Head of caudate nucleus (tissue), 42 donors: ENCODE data around the gene FEZF2.

Experiments
- DNase-seq, 42 donors: peaks; one replicate each; pipeline versions ENCODE4 v3.0.0 to v3.0.0-alpha.2; 2020 to 2021; ENCODE audit warnings: mixed read lengths in 7 of 42
- intact Hi-C: fragments of 100-400 bp; cut with DNase I; formaldehyde crosslinking; loops from one replicate; pipeline ENCODE4 v1.15.0; 2022

FEZF2 gene

DNA sequence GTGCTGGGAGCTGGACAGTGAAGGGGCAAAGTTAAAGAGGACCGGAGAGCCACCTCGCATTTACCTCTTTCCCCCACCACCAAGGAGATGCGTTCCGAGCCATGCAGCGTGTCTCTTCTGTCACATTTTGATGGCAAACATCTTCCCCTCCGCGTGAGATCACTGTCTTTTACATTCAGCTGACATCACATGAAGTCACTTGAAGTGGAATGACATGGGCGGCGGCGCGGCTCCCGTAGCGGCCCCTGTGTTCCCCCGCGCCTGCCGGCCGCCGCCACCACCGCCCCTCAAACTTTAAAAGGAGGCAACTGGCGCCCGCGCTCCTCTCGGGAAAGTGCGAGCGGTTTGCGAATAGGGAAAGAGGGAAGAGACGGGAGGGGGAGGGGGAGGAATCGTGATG is at the start of gene FEZF2:
Gene FEZF2, minus strand, starts transcription at position 336 of the 400 bp plus-strand sequence. CDS start 682 bp downstream, outside the sequence.
- no peak for DNase-seq
- intact Hi-C loops = no loop called here

DNA sequence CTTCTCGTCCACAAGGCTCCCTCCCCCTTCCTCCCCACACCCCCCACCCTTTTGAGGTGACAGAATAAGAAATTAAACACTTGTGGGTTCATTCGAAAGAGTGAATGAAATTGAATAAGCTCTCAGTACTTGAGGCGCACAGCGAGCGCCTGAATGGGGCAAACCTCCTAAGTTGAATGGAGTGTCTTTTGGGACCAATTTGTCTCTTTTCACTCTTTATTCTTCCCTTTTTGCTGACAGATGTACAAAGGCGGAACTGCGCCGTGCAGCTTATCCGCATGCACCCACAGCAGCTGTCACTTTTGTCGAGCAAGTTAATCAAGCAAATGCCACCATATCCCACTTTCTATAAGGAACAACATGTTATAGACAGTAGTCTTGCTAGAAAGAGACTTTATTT is 47.9 kb upstream of the FEZF2 start:
- intact Hi-C loops = no loop called here
- DNase-seq = no peak

DNA sequence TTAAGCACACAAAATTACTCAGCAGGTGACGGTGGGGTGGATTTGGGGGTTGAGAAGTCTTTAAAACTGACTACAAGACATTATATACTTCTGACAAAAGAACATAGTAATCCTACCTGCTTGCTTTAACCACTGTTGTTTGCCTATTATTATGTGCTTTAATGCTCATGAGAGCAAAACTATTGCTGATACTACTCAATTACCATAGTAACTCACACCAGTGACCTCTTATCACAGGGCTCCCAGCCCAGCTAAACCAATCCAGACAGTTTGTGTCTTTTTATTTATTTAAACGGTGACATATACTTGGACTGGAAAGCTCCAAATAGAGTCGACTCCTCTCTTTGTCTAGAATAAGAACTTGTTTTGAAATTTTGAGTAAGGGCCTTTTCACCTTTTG is 42.8 kb upstream of the FEZF2 start:
- intact Hi-C loops = no loop called here
- no peak for DNase-seq

DNA sequence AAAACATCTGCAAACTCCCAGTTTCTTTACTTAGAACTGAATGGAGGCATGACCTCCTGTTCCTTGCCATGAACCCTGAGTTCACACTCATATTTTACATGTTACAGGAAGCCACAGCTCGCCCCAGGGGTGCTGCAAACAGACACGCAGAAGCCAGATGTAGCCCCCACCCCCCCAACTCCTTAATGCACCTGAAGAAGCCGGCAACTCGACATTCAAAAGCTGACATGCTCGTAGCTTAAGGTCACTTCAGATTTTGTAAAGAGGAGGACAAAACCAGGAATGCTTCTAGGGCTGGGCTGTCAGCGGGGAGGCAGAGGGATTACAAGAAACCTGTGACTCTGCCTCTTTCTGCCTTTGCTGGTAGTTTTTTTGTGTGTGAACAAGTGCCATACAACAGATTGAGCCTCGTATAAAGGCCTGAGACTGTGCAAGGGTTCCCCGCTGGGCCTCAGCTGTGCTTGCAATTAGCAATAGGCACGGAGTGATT is 42.0 kb upstream of the FEZF2 start:
- DNase-seq = peak in 1 of 42 donors; percentile 5
- intact Hi-C loops = no loop called here

- DNase-seq = no peak
Observed at GRCh38 chr3:62414786-62415185, 41.4 kb upstream of the FEZF2 start.

DNA sequence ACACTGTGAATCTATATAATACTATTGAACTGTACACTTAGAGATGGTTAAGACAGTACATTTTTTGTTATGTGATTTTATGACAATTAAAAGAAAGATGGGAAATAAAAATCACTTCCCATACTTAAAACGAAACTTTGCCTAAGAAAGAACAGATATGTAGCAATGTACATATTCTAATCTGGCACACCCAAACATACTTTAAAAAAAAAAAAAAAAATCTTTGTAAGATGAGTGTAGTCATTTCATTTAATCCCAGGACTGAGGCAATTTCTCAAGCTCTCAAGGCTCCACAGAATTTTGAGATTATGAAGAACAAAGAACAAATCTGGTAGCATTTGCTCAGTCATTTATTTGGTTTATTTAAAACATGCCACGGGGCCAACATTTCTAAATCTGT is 40.3 kb upstream of the FEZF2 start:
- intact Hi-C loops = no loop called here
- no peak for DNase-seq

More at GRCh38 chr3:62414786-62415185, 41.4 kb upstream of the FEZF2 start:
- intact Hi-C loops = no loop called here

DNA sequence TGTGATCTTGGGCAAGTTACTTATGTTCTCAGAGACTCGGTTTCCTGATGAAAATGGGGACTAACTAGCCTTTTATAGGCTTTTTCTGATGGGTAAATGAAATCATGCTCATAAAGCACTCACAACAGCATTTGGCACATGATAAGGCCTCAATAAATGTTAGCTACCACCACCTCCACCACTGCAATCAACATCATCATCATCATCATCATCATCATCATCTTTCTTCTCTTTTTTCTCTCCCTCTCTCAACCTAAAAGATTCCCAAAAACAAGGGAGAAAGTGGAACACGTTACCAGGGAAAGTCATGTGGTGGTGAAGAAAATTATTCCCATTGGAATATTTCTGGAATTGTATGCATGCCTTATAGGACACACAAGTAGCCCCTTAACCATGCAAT is 33.6 kb upstream of the FEZF2 start:
- intact Hi-C loops = no loop called here
- DNase-seq = no peak

- intact Hi-C loops = no loop called here
- no peak for DNase-seq
Observed at GRCh38 chr3:62405566-62405965, 32.2 kb upstream of the FEZF2 start.

GRCh38 chr3:62405135-62405534 is 31.8 kb upstream of the FEZF2 start:
- intact Hi-C loops = no loop called here
- no peak for DNase-seq

GRCh38 chr3:62404321-62404720 is 31.0 kb upstream of the FEZF2 start:
- no peak for DNase-seq
- intact Hi-C loops = no loop called here

DNA sequence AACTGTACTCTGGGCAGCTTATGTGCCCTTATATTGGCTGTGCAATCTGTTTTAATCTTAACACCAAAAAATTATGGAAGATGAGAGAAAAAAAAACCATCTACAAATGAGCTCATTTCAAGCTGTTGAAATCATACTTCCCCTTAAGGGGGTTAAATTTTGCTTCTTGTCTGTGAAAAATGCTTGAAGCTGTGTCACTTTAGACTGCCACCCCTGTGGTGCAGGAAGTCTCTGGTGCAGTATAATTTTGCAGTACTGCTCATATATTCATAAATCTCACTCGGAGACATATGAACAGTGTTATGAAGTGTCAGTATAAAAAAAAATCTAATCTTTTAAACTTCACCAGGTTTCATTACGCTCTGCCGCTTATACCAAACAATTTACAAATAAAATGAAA is 30.4 kb upstream of the FEZF2 start:
- intact Hi-C loops = no loop called here

DNA sequence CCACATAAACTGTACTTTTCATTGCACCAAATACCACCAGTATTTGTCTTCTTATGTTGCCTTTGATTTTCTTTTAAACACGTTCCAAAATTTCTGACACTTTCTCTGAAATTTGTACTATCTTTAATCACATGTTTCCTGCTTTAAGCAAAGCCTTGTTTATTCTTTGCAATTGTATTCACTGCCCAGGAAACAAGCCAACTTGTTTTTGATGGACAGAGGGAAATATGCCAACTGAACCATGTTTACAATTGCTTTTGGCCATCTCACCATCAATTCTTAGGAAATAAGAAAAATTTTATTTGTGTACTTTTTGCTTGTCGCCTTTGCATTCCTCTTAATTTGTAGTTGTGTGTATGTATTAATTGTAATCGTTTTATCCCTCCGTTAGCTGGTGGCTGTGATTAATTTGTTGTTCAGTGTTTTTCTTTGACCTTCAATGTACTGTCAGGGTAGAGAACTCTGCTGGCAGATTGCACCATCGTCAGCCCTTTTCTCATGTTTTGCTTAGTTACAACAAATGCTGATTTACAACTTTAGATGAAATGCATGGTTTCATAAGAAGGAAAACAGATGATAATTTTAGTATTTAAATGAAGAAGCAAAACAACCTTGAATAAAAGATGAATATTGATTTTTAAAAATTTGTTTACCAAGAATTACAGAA is 19.4 kb upstream of the FEZF2 start:
- intact Hi-C loops = no loop called here
- DNase-seq = no peak

More for the DNA sequence above, 30.4 kb upstream of the FEZF2 start:
- no peak for DNase-seq

- intact Hi-C loops = no loop called here
- no peak for DNase-seq
Observed at GRCh38 chr3:62387251-62387650, 13.9 kb upstream of the FEZF2 start.

GRCh38 chr3:62379321-62379798 is 6.0 kb upstream of the FEZF2 start:
- intact Hi-C loops = no loop called here
- no peak for DNase-seq

DNA sequence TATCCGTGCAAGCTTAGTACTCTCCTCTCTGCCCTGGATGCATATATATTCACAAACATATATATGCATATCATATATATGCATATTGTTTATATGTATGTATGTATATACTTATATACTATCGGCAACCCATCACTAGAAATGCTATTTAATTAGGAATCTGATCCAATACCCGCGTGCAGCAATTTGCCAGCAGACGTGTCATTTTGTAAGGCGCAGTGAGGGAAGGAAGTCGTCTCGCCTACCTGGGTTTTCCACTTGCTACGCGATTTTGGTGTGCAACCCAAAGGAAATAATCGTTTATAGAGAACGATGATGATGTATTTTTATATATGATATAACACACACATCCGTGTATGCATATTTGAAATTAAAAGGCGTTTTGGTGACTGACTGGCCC is 5.6 kb upstream of the FEZF2 start:
- intact Hi-C loops = no loop called here
- DNase-seq = no peak

DNA sequence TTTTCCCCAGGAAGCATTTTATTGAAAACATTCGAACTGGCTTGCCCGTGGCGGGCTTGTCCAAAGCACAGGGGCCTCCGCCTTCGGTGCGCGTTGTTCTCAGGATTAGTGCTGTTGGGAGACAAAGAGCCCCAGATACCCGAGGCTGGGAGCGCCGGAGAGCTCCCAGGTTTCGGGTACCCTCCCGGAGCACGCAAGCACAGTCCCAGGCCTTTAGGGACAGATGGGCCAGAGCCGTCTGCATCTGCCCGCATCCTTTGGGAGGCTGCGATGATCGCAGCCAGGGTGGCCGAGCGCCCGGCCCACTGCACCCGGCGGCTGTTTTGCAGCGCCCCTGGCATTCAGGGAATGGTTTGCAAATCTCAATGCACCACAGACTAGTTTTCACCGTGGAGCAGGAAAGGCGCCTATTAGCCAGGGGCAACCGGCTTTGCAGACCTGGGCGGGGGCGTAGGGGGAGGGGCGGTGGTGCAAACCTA is 5.0 kb upstream of the FEZF2 start:
- intact Hi-C loops = no loop called here
- no peak for DNase-seq

DNA sequence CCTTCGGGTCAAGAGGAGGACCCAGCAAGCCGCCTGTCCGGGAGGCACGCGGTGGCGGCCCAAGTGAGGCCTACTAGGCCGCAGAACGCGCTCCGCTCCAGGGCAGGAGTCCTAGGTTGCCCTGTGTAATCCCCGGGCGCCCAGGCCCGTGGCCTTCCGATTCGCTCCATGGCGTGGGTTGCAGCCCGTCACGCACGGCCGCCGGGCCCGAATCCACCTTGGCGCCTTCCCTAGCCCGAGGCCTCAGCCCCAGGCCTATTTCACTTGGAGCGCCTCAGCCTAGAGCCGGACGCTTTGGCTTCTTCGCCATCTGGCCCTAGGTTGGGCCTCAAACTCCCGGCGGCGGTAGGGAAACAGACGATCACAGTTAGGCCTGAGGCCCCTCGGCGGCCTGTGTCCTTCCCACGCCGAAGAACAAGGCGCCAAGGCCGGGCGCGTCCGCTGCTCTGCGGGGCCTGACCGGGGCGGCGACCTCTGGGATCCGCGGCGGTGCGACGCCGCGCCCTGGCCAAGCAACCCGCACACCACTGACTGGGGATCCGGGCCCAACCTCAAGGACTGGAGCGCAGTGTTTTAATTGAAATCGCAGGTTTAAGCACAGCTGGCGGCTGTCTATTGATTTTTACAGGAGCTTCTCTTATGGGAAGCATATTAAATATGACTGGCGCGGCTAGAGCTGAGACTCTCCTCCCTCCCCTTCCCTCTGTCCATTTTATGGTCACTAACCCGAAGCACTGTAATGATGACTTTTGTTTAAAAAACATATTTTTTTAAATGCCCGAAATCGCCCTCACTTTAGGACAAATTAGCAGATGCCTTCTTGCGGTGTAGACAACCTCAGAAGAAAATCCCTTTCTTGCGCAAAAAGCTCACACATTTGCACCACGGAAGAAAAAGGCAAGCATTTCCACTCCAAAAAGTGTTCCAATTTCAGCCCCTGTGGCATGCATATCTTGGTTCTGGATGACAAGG is 3.8 kb upstream of the FEZF2 start:
- DNase-seq = no peak
- intact Hi-C loops = no loop called here

DNA sequence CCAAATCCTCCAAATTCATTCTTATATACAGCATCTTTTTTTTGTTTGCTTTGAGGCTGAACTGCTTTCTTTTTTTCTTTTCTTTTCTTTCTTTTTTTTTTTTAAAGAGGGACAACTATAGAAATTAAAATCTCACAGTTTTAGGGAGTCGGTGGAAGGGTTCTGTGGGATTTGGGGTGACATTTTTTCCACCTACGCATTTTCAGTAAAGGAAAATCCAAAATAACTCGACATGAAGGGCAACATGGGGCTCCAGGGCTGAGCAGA is 3.0 kb upstream of the FEZF2 start:
- no peak for DNase-seq
- intact Hi-C loops = no loop called here

- intact Hi-C loops = no loop called here
- no peak for DNase-seq
Observed at GRCh38 chr3:62375655-62376453, 2.5 kb upstream of the FEZF2 start.
